MG63 (cell line): ENCODE results near the gene BHLHE40. TPM values are rescaled to one million over a fixed set of nuclear protein-coding genes. Genes with fewer than 3 reads are reported as not detected.

Source experiments
- DNase-seq: peaks from one replicate; pipeline ENCODE4 v3.0.0-alpha.2; 2020
- H3K27me3 ChIP-seq: fragments of 250-450 bp; sonication (Bioruptor Pico); 2 replicates; pipeline ENCODE4 v1.5.1; 2020; ENCODE audit warnings: mild to moderate bottlenecking, moderate library complexity
- H3K36me3 ChIP-seq: fragments of 250-450 bp; sonication (Bioruptor Pico); 2 replicates; pipeline ENCODE4 v1.5.1; 2020; ENCODE audit warnings: mild to moderate bottlenecking, moderate library complexity
- H3K4me3 ChIP-seq: fragments of 250-450 bp; sonication (Bioruptor Pico); 2 replicates; pipeline ENCODE4 v1.5.1; 2020; ENCODE audit warnings: mild to moderate bottlenecking, moderate library complexity
- H3K9me3 ChIP-seq: fragments of 250-450 bp; sonication (Bioruptor Pico); 2 replicates; pipeline ENCODE4 v1.5.1; 2020; ENCODE audit warnings: mild to moderate bottlenecking, moderate library complexity
- total RNA-seq: library from RNA; depleted of rRNA; stranded (reverse); fragments of >200 nt; shearing (Covaris generic); gene quantifications from 2 replicates; pipeline ENCODE4 v1.2.3, GENCODE V29; 2014; ENCODE audit warnings: low replicate concordance

Gene BHLHE40
- total RNA-seq, 1 experiment from 2014 or later: 2.6 TPM

- peak overlapping the region; percentile 59 for H3K4me3 ChIP-seq
- H3K9me3 ChIP-seq: no peaks in the 10 kb centered on the region
- H3K27me3 ChIP-seq: no peaks in the 10 kb centered on the region
- peak; percentile 96 for DNase-seq
- peaks cover 14% of the 10 kb centered on the region for H3K36me3 ChIP-seq
Observed at GRCh38 chr3:4978204-4978965, 852 bp upstream of the BHLHE40 start.

GRCh38 chr3:4978966-4979427 is 240 bp upstream of the BHLHE40 start:
- peaks cover 14% of the 10 kb centered on the region for H3K36me3 ChIP-seq
- H3K4me3 ChIP-seq: peak overlapping the region; percentile 59
- H3K27me3 ChIP-seq: no peaks in the 10 kb centered on the region
- peak; percentile 95 for DNase-seq
- H3K9me3 ChIP-seq: no peaks in the 10 kb centered on the region

- DNase-seq: peak; percentile 90
- Histone ChIP-seq H3K9me3 (no peaks in the 10 kb centered on the region), H3K27me3 (no peaks in the 10 kb centered on the region), H3K36me3 (peaks cover 14% of the 10 kb centered on the region), H3K4me3 (peak overlapping the region; percentile 59)
Observed at GRCh38 chr3:4980229-4981203, 1.3 kb downstream of the BHLHE40 start.

- Histone ChIP-seq H3K4me3 (peak overlapping the region; percentile 30), H3K36me3 (peaks cover 14% of the 10 kb centered on the region), H3K27me3 (no peaks in the 10 kb centered on the region), H3K9me3 (no peaks in the 10 kb centered on the region)
- no peak for DNase-seq
Observed at GRCh38 chr3:4981294-4981664, 2.0 kb downstream of the BHLHE40 start.

- Histone ChIP-seq H3K9me3 (no peaks in the 10 kb centered on the region), H3K27me3 (no peaks in the 10 kb centered on the region), H3K36me3 (peaks cover 14% of the 10 kb centered on the region), H3K4me3 (peak overlapping the region; percentile 30)
- peak; percentile 22 for DNase-seq
Observed at GRCh38 chr3:4981665-4982494, 2.6 kb downstream of the BHLHE40 start.

- DNase-seq: no peak
- H3K4me3 ChIP-seq: no peak overlapping the region
- H3K9me3 ChIP-seq: no peaks in the 10 kb centered on the region
- peaks cover 14% of the 10 kb centered on the region for H3K36me3 ChIP-seq
- no peaks in the 10 kb centered on the region for H3K27me3 ChIP-seq
Observed at GRCh38 chr3:4982773-4983738, 3.8 kb downstream of the BHLHE40 start.

GRCh38 chr3:4983739-4984510 is 4.7 kb downstream of the BHLHE40 start:
- H3K27me3 ChIP-seq: no peaks in the 10 kb centered on the region
- H3K36me3 ChIP-seq: peaks cover 14% of the 10 kb centered on the region
- no peaks in the 10 kb centered on the region for H3K9me3 ChIP-seq
- no peak overlapping the region for H3K4me3 ChIP-seq
- peak; percentile 72 for DNase-seq

- Histone ChIP-seq H3K27me3 (no peaks in the 10 kb centered on the region), H3K4me3 (no peak overlapping the region), H3K36me3 (peaks cover 14% of the 10 kb centered on the region), H3K9me3 (no peaks in the 10 kb centered on the region)
- DNase-seq: no peak
Observed at GRCh38 chr3:4984511-4984864, 5.3 kb downstream of the BHLHE40 start.

- Histone ChIP-seq H3K4me3 (no peak overlapping the region), H3K9me3 (no peaks in the 10 kb centered on the region)
- peak; percentile 20 for DNase-seq
Observed at GRCh38 chr3:4985330-4986174, 6.3 kb downstream of the BHLHE40 start.

GRCh38 chr3:4986175-4986781 is 7.0 kb downstream of the BHLHE40 start:
- H3K36me3 ChIP-seq: peaks cover 13% of the 10 kb centered on the region
- H3K27me3 ChIP-seq: no peaks in the 10 kb centered on the region
- peak overlapping the region; percentile 25 for H3K4me3 ChIP-seq
- no peak for DNase-seq
- H3K9me3 ChIP-seq: no peaks in the 10 kb centered on the region

More at GRCh38 chr3:4985330-4986174, 6.3 kb downstream of the BHLHE40 start:
- no peaks in the 10 kb centered on the region for H3K27me3 ChIP-seq
- peaks cover 14% of the 10 kb centered on the region for H3K36me3 ChIP-seq

GRCh38 chr3:4986782-4987537 is 7.7 kb downstream of the BHLHE40 start:
- H3K9me3 ChIP-seq: no peaks in the 10 kb centered on the region

GRCh38 chr3:4987538-4988296 is 8.5 kb downstream of the BHLHE40 start:
- Histone ChIP-seq H3K9me3 (no peaks in the 10 kb centered on the region), H3K36me3 (peaks cover 2% of the 10 kb centered on the region; the same call in 1 of the 2 replicates), H3K27me3 (no peaks in the 10 kb centered on the region), H3K4me3 (peak overlapping the region; percentile 25; the same call in 1 of the 2 replicates)
- DNase-seq: no peak

More at GRCh38 chr3:4986782-4987537, 7.7 kb downstream of the BHLHE40 start:
- peaks cover 9% of the 10 kb centered on the region for H3K36me3 ChIP-seq
- no peaks in the 10 kb centered on the region for H3K27me3 ChIP-seq
- peak overlapping the region; percentile 25 for H3K4me3 ChIP-seq
- DNase-seq: peak; percentile 96
